Naive thymus-derived CD8-positive, alpha-beta T cell (primary cell): Measurements from ENCODE around the gene FAM20C. TPM values are rescaled to one million over a fixed set of nuclear protein-coding genes. Genes with fewer than 3 reads are reported as not detected.

Experiments used
- ATAC-seq, 2 donors: fragments of 150-1000 bp; cut with Tn5 transposase in 1 of 2; sonication (Bioruptor Pico), chemical (Tn5 transposase) in 1 of 2; 1 replicate in 1 of 2; 2 replicates in 1 of 2; pipeline ENCODE4 v1.10.0; 2021; ENCODE audit warnings: mild to moderate bottlenecking in 2 of 2, moderate library complexity in 2 of 2
- POLR2A ChIA-PET: fragments of 350-600 bp; sonication (Branson Sonifier 250); formaldehyde crosslinking; loops from one replicate; lab custom pipeline; 2021; ENCODE audit warnings: antibody characterized with exemption; lab: Charles Lee
- DNase-seq, 10 donors: peaks; one replicate each; pipeline versions ENCODE4 v3.0.0 to v3.0.0-alpha.2; 2020 to 2022
- H3K27ac Mint-ChIP-seq, 10 donors: one replicate each; pipeline ENCODE4 v1.8.0; 2020 to 2022; ENCODE audit warnings: mild to moderate bottlenecking in 10 of 10, mixed read lengths in 10 of 10, moderate library complexity in 4 of 10, inconsistent platforms in 1 of 10
- H3K27me3 Mint-ChIP-seq, 5 donors: one replicate each; pipeline ENCODE4 v1.8.0; 2021 to 2022; ENCODE audit warnings: mixed read lengths in 5 of 5
- H3K36me3 Mint-ChIP-seq, 3 donors: one replicate each; pipeline ENCODE4 v1.8.0; 2020 to 2022; ENCODE audit warnings: mixed read lengths in 3 of 3, mild to moderate bottlenecking in 2 of 3, inconsistent platforms in 1 of 3
- H3K4me1 Mint-ChIP-seq, 4 donors: one replicate each; pipeline ENCODE4 v1.8.0; 2021 to 2022; ENCODE audit warnings: mixed read lengths in 4 of 4
- H3K4me3 Mint-ChIP-seq, 10 donors: one replicate each; pipeline ENCODE4 v1.8.0; 2020 to 2022; ENCODE audit warnings: mild to moderate bottlenecking in 10 of 10, mixed read lengths in 10 of 10, moderate library complexity in 6 of 10, inconsistent platforms in 1 of 10
- H3K9me3 Mint-ChIP-seq, 9 donors: one replicate each; pipeline ENCODE4 v1.8.0; 2020 to 2022; ENCODE audit warnings: mixed read lengths in 9 of 9, mild to moderate bottlenecking in 3 of 9, inconsistent platforms in 1 of 9, moderate library complexity in 1 of 9
- polyA plus RNA-seq, 3 donors: library from polyadenylated mRNA; unstranded; fragments of 300-500 nt; fragmentation: Illumina TruSeq; gene quantifications; one replicate each; pipeline ENCODE4 v1.2.3, GENCODE V29; 2021
- total RNA-seq, 8 experiments: library from RNA in 2 of 8; stranded (reverse) in 2 of 8; gene quantifications; one replicate each; pipeline ENCODE4 v1.2.3 and lab custom pipeline; 2021 to 2026

The FAM20C gene
- total and polyA plus RNA-seq, 5 experiments from 2014 or later, result 0.60 to 0.66 TPM; not detected in 3

- no peaks in the 10 kb centered on the region for H3K27me3 Mint-ChIP-seq
- POLR2A ChIA-PET, result no interaction called here
- H3K4me1 Mint-ChIP-seq, result no peaks in the 10 kb centered on the region
- peaks cover 0 to 25% (median 5%) of the 10 kb centered on the region in 3 donors for H3K36me3 Mint-ChIP-seq
- H3K4me3 Mint-ChIP-seq, result no peak overlapping the region
- H3K27ac Mint-ChIP-seq, result no peak overlapping the region
- DNase-seq, result peak in 1 of 10 donors; percentile 46
- H3K9me3 Mint-ChIP-seq, result peaks cover 5 to 35% (median 23%) of the 10 kb centered on the region in 9 donors
- no peak for ATAC-seq
These were observed 79.1 kb downstream of the FAM20C start for GRCh38 chr7:271266-272107.

GRCh38 chr7:272108-272615 is 79.8 kb downstream of the FAM20C start:
- Mint-ChIP-seq H3K27me3 (peaks cover 0 to 2% (median 1%) of the 10 kb centered on the region in 5 donors), H3K4me3 (no peak overlapping the region), H3K36me3 (peaks cover 0 to 25% (median 5%) of the 10 kb centered on the region in 3 donors), H3K27ac (no peak overlapping the region), H3K9me3 (peaks cover 6 to 38% (median 25%) of the 10 kb centered on the region in 9 donors), H3K4me1 (no peaks in the 10 kb centered on the region)
- POLR2A ChIA-PET, result no interaction called here
- DNase-seq (peak in 1 of 10 donors; percentile 46), ATAC-seq (no peak)

GRCh38 chr7:272631-273030 is 80.3 kb downstream of the FAM20C start:
- Mint-ChIP-seq H3K27me3 (peaks cover 0 to 4% (median 4%) of the 10 kb centered on the region in 5 donors), H3K4me3 (no peak overlapping the region), H3K36me3 (peaks cover 0 to 25% (median 5%) of the 10 kb centered on the region in 3 donors), H3K27ac (no peak overlapping the region), H3K9me3 (peaks cover 9 to 41% (median 25%) of the 10 kb centered on the region in 9 donors), H3K4me1 (no peaks in the 10 kb centered on the region)
- ATAC-seq (no peak), DNase-seq (peak in 1 of 10 donors; percentile 45)
- POLR2A ChIA-PET, result no interaction called here

- Mint-ChIP-seq H3K4me1 (no peaks in the 10 kb centered on the region), H3K9me3 (peaks cover 9 to 46% (median 25%) of the 10 kb centered on the region in 9 donors), H3K27ac (no peak overlapping the region), H3K27me3 (peaks cover 0 to 7% (median 4%) of the 10 kb centered on the region in 5 donors), H3K36me3 (peaks cover 0 to 25% (median 5%) of the 10 kb centered on the region in 3 donors), H3K4me3 (no peak overlapping the region)
- ATAC-seq (no peak), DNase-seq (no peak)
- POLR2A ChIA-PET, result no interaction called here
These were observed 81.0 kb downstream of the FAM20C start for GRCh38 chr7:273327-273726.

- Mint-ChIP-seq H3K36me3 (peaks cover 0 to 25% (median 5%) of the 10 kb centered on the region in 3 donors), H3K9me3 (peaks cover 9 to 46% (median 25%) of the 10 kb centered on the region in 9 donors), H3K4me1 (no peaks in the 10 kb centered on the region), H3K4me3 (no peak overlapping the region), H3K27me3 (peaks cover 0 to 7% (median 4%) of the 10 kb centered on the region in 5 donors), H3K27ac (peak overlapping the region in 1 of 10 donors; percentile 28)
- POLR2A ChIA-PET, result no interaction called here
- ATAC-seq (no peak), DNase-seq (no peak)
These were observed 81.9 kb downstream of the FAM20C start for GRCh38 chr7:274266-274665.

- H3K36me3 Mint-ChIP-seq, result peaks cover 0 to 25% (median 5%) of the 10 kb centered on the region in 3 donors
- no peaks in the 10 kb centered on the region for H3K4me1 Mint-ChIP-seq
- H3K9me3 Mint-ChIP-seq, result peaks cover 9 to 46% (median 25%) of the 10 kb centered on the region in 9 donors
- H3K27me3 Mint-ChIP-seq, result peaks cover 5 to 23% (median 11%) of the 10 kb centered on the region in 5 donors
- H3K27ac Mint-ChIP-seq, result no peak overlapping the region
- ATAC-seq (no peak), DNase-seq (peak in 1 of 10 donors; percentile 41)
- no peak overlapping the region for H3K4me3 Mint-ChIP-seq
- POLR2A ChIA-PET, result no interaction called here
These were observed 84.0 kb downstream of the FAM20C start for GRCh38 chr7:276230-276835.

GRCh38 chr7:277228-277627 is 84.9 kb downstream of the FAM20C start:
- Mint-ChIP-seq H3K9me3 (peaks cover 9 to 46% (median 25%) of the 10 kb centered on the region in 9 donors), H3K27me3 (peaks cover 8 to 27% (median 14%) of the 10 kb centered on the region in 5 donors), H3K4me1 (no peaks in the 10 kb centered on the region), H3K27ac (no peak overlapping the region), H3K36me3 (peaks cover 0 to 25% (median 5%) of the 10 kb centered on the region in 3 donors), H3K4me3 (no peak overlapping the region)
- POLR2A ChIA-PET, result no interaction called here
- ATAC-seq, result no peak
- no peak for DNase-seq

- ATAC-seq, result no peak
- Mint-ChIP-seq H3K27ac (no peak overlapping the region), H3K4me3 (no peak overlapping the region), H3K9me3 (peaks cover 7 to 42% (median 21%) of the 10 kb centered on the region in 9 donors), H3K4me1 (no peaks in the 10 kb centered on the region), H3K36me3 (peaks cover 0 to 22% (median 3%) of the 10 kb centered on the region in 3 donors), H3K27me3 (peaks cover 8 to 27% (median 14%) of the 10 kb centered on the region in 5 donors)
- POLR2A ChIA-PET, result no interaction called here
- no peak for DNase-seq
These were observed 85.7 kb downstream of the FAM20C start for GRCh38 chr7:278081-278480.

- ATAC-seq (no peak), DNase-seq (no peak)
- peaks cover 0 to 25% (median 8%) of the 10 kb centered on the region in 9 donors for H3K9me3 Mint-ChIP-seq
- POLR2A ChIA-PET, result no interaction called here
- H3K27me3 Mint-ChIP-seq, result peaks cover 8 to 27% (median 14%) of the 10 kb centered on the region in 5 donors
- H3K27ac Mint-ChIP-seq, result no peak overlapping the region
- no peak overlapping the region for H3K4me3 Mint-ChIP-seq
- H3K36me3 Mint-ChIP-seq, result peaks cover 0 to 5% (median 3%) of the 10 kb centered on the region in 3 donors
- no peaks in the 10 kb centered on the region for H3K4me1 Mint-ChIP-seq
These were observed 87.5 kb downstream of the FAM20C start for GRCh38 chr7:279821-280220.

GRCh38 chr7:280461-280860 is 88.1 kb downstream of the FAM20C start:
- Mint-ChIP-seq H3K4me1 (no peaks in the 10 kb centered on the region), H3K27me3 (peaks cover 8 to 29% (median 14%) of the 10 kb centered on the region in 5 donors), H3K4me3 (no peak overlapping the region), H3K9me3 (peaks cover 0 to 18% (median 4%) of the 10 kb centered on the region in 9 donors), H3K27ac (no peak overlapping the region), H3K36me3 (peaks cover 0 to 2% (median 0%) of the 10 kb centered on the region in 3 donors)
- no peak for ATAC-seq
- DNase-seq, result peak in 1 of 10 donors; percentile 24
- POLR2A ChIA-PET, result no interaction called here

- peaks cover 11 to 37% (median 19%) of the 10 kb centered on the region in 5 donors for H3K27me3 Mint-ChIP-seq
- peaks cover 0 to 12% (median 3%) of the 10 kb centered on the region in 9 donors for H3K9me3 Mint-ChIP-seq
- H3K27ac Mint-ChIP-seq, result no peak overlapping the region
- no peaks in the 10 kb centered on the region for H3K4me1 Mint-ChIP-seq
- no peak overlapping the region for H3K4me3 Mint-ChIP-seq
- POLR2A ChIA-PET, result no interaction called here
- peaks cover 0 to 2% (median 0%) of the 10 kb centered on the region in 3 donors for H3K36me3 Mint-ChIP-seq
- ATAC-seq (no peak), DNase-seq (no peak)
These were observed 89.3 kb downstream of the FAM20C start for GRCh38 chr7:281637-282036.

GRCh38 chr7:282621-283020 is 90.2 kb downstream of the FAM20C start:
- peaks cover 9 to 45% (median 14%) of the 10 kb centered on the region in 5 donors for H3K27me3 Mint-ChIP-seq
- no peaks in the 10 kb centered on the region for H3K4me1 Mint-ChIP-seq
- peaks cover 0 to 6% (median 0%) of the 10 kb centered on the region in 9 donors for H3K9me3 Mint-ChIP-seq
- no peak for DNase-seq
- ATAC-seq, result no peak
- H3K27ac Mint-ChIP-seq, result no peak overlapping the region
- peaks cover 0 to 2% (median 0%) of the 10 kb centered on the region in 3 donors for H3K36me3 Mint-ChIP-seq
- no peak overlapping the region for H3K4me3 Mint-ChIP-seq
- POLR2A ChIA-PET, result no interaction called here
